Activated T-helper 17 cell treated with anti-CD3 and anti-CD28 coated beads, Interleukin-2, amount 50 U/mL, for 72 hours (primary cell): ENCODE data around the gene GRHPR. TPM values are rescaled to one million over a fixed set of nuclear protein-coding genes. Genes with fewer than 3 reads are reported as not detected.
"Not testable (repeated sequence)": the region's sequence is repeated elsewhere in the genome, so short reads cannot be mapped to it uniquely, and the experiment has no call there.

Source experiments
- ATAC-seq: fragments of 150-1000 bp; cut with Tn5 transposase; replicated peaks from 2 replicates; pipeline ENCODE4 v1.10.0; 2021; ENCODE audit warnings: mild to moderate bottlenecking, moderate library complexity
- H3K27ac Mint-ChIP-seq: one replicate; pipeline ENCODE4 v1.8.0; 2022; ENCODE audit warnings: mixed read lengths
- H3K27me3 Mint-ChIP-seq: one replicate; pipeline ENCODE4 v1.8.0; 2022; ENCODE audit warnings: mixed read lengths
- H3K36me3 Mint-ChIP-seq: one replicate; pipeline ENCODE4 v1.8.0; 2022; ENCODE audit warnings: low read depth, mild to moderate bottlenecking, mixed read lengths
- H3K4me1 Mint-ChIP-seq: one replicate; pipeline ENCODE4 v1.8.0; 2022; ENCODE audit warnings: mixed read lengths
- H3K4me3 Mint-ChIP-seq: one replicate; pipeline ENCODE4 v1.8.0; 2022; ENCODE audit warnings: mild to moderate bottlenecking, mixed read lengths
- H3K9me3 Mint-ChIP-seq: one replicate; pipeline ENCODE4 v1.8.0; 2022; ENCODE audit warnings: mixed read lengths
- total RNA-seq, 2 donors: library from RNA; stranded (reverse); gene quantifications; one replicate each; pipeline ENCODE4 v1.2.3, GENCODE V29; 2022

GRHPR gene
- total RNA-seq, 2 donors from 2014 or later: 46.4 to 47.0 TPM

- no peak overlapping the region for H3K4me3 Mint-ChIP-seq
- no peak overlapping the region for H3K27ac Mint-ChIP-seq
- no peaks in the 10 kb centered on the region for H3K9me3 Mint-ChIP-seq
- ATAC-seq: no peak
- H3K36me3 Mint-ChIP-seq: no peaks in the 10 kb centered on the region
- no peaks in the 10 kb centered on the region for H3K4me1 Mint-ChIP-seq
- peaks cover 3% of the 10 kb centered on the region for H3K27me3 Mint-ChIP-seq
Observed at GRCh38 chr9:37385286-37385685, 37.2 kb upstream of the GRHPR start.

DNA sequence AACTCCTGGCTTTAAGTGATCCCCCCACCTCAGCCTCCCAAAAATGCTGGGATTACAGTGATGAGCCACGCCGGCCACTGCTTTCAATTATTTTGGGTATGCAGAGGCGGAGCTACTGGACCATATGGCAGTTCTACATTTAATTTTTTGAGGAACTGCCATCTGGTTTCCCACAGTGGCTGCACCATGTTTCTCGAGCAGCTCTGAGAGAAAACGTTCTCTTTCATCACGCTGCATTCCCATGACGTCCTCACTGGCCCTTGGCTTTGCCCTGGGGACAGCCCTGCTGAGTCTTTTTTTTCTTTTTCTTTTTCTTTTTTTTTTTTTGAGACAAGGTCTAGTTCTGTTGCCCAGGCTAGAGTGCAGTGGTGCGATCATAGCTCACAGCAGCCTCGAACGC, 35.5 kb upstream of the GRHPR start:
- H3K27ac Mint-ChIP-seq: no peak overlapping the region
- H3K27me3 Mint-ChIP-seq: no peaks in the 10 kb centered on the region
- no peaks in the 10 kb centered on the region for H3K9me3 Mint-ChIP-seq
- ATAC-seq: no peak
- H3K4me1 Mint-ChIP-seq: no peaks in the 10 kb centered on the region
- no peaks in the 10 kb centered on the region for H3K36me3 Mint-ChIP-seq
- no peak overlapping the region for H3K4me3 Mint-ChIP-seq

GRCh38 chr9:37390759-37391158, 31.7 kb upstream of the GRHPR start:
- no peaks in the 10 kb centered on the region for H3K9me3 Mint-ChIP-seq
- no peak overlapping the region for H3K27ac Mint-ChIP-seq
- no peaks in the 10 kb centered on the region for H3K4me1 Mint-ChIP-seq
- no peak overlapping the region for H3K4me3 Mint-ChIP-seq
- ATAC-seq: peak; percentile 68
- H3K27me3 Mint-ChIP-seq: no peaks in the 10 kb centered on the region
- no peaks in the 10 kb centered on the region for H3K36me3 Mint-ChIP-seq

DNA sequence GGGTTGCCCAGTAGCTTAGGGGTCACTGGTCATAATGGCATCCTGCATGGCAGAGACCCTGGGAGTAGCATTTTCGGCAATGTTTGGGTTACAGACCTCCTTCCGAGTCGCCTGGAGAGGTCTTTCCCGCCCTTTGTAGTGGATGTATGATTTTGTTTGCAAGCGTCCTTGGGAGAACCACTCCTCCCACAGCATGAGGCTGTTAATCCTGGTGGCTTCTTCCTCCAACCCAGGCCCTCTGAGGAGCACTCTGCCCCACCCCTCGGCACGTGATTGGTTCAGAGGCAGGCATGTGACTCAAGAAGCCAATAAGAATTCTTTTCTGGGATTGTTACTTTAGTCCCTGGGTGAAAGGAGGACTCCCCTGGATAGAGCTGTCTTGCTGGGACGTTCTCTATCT, 30.2 kb upstream of the GRHPR start:
- Mint-ChIP-seq H3K4me3 (no peak overlapping the region), H3K36me3 (no peaks in the 10 kb centered on the region), H3K27me3 (no peaks in the 10 kb centered on the region), H3K9me3 (no peaks in the 10 kb centered on the region), H3K27ac (no peak overlapping the region), H3K4me1 (no peaks in the 10 kb centered on the region)
- ATAC-seq: no peak

- no peak overlapping the region for H3K27ac Mint-ChIP-seq
- H3K4me1 Mint-ChIP-seq: no peaks in the 10 kb centered on the region
- no peaks in the 10 kb centered on the region for H3K36me3 Mint-ChIP-seq
- no peak for ATAC-seq
- H3K4me3 Mint-ChIP-seq: no peak overlapping the region
- no peaks in the 10 kb centered on the region for H3K9me3 Mint-ChIP-seq
- H3K27me3 Mint-ChIP-seq: no peaks in the 10 kb centered on the region
Observed at GRCh38 chr9:37395229-37395628, 27.3 kb upstream of the GRHPR start.

- H3K4me3 Mint-ChIP-seq: no peak overlapping the region
- H3K36me3 Mint-ChIP-seq: no peaks in the 10 kb centered on the region
- no peak overlapping the region for H3K27ac Mint-ChIP-seq
- H3K27me3 Mint-ChIP-seq: no peaks in the 10 kb centered on the region
- H3K4me1 Mint-ChIP-seq: no peaks in the 10 kb centered on the region
- no peaks in the 10 kb centered on the region for H3K9me3 Mint-ChIP-seq
- ATAC-seq: no peak
Observed at GRCh38 chr9:37395663-37396062, 26.8 kb upstream of the GRHPR start.

- H3K9me3 Mint-ChIP-seq, H3K27me3 Mint-ChIP-seq, H3K4me1 Mint-ChIP-seq, H3K36me3 Mint-ChIP-seq, ATAC-seq, H3K27ac Mint-ChIP-seq, H3K4me3 Mint-ChIP-seq: not testable (repeated sequence)
Observed at GRCh38 chr9:37397948-37398347, 24.5 kb upstream of the GRHPR start.

DNA sequence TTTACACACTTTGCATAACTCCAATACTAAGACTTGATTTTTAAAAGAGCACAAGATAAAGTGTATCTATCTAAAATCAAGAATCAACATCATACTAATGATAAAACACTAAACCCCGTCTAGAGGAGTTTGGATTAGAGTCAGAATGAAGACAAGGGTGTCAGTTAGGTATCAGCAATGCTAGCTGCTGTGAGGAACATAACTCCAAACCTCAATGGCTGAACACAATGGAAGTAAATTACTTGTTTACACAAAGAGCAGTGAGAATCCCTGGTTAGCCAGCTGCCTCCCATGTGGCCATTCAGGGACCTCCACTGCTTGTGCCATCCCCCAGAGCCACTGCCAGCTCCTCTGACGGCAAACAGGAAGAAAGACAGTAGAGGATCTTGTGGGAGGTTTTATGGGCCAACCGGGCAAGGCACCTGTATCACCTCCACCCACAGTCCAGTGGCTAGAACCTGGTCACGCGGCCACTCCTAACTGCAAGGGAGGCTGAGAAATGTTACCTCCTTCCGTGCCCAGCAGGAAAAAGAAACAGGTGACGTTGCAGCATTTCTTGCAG, 24.0 kb upstream of the GRHPR start:
- Mint-ChIP-seq H3K4me3 (no peak overlapping the region), H3K9me3 (no peaks in the 10 kb centered on the region), H3K27ac (no peak overlapping the region), H3K36me3 (no peaks in the 10 kb centered on the region), H3K4me1 (peaks cover 3% of the 10 kb centered on the region), H3K27me3 (no peaks in the 10 kb centered on the region)
- no peak for ATAC-seq

- no peak for ATAC-seq
- H3K4me3 Mint-ChIP-seq: no peak overlapping the region
- H3K27ac Mint-ChIP-seq: no peak overlapping the region
- H3K36me3 Mint-ChIP-seq: no peaks in the 10 kb centered on the region
- H3K27me3 Mint-ChIP-seq: no peaks in the 10 kb centered on the region
- H3K4me1 Mint-ChIP-seq: peaks cover 3% of the 10 kb centered on the region
- no peaks in the 10 kb centered on the region for H3K9me3 Mint-ChIP-seq
Observed at GRCh38 chr9:37399336-37399735, 23.2 kb upstream of the GRHPR start.

GRCh38 chr9:37404590-37404989, 17.9 kb upstream of the GRHPR start:
- Mint-ChIP-seq H3K27me3 (peaks cover 5% of the 10 kb centered on the region), H3K36me3 (no peaks in the 10 kb centered on the region), H3K27ac (no peak overlapping the region), H3K4me3 (no peak overlapping the region), H3K9me3 (no peaks in the 10 kb centered on the region), H3K4me1 (peaks cover 11% of the 10 kb centered on the region)
- no peak for ATAC-seq

- no peaks in the 10 kb centered on the region for H3K9me3 Mint-ChIP-seq
- ATAC-seq: no peak
- H3K27me3 Mint-ChIP-seq: peaks cover 5% of the 10 kb centered on the region
- no peaks in the 10 kb centered on the region for H3K36me3 Mint-ChIP-seq
- no peak overlapping the region for H3K27ac Mint-ChIP-seq
- no peak overlapping the region for H3K4me3 Mint-ChIP-seq
- peaks cover 17% of the 10 kb centered on the region for H3K4me1 Mint-ChIP-seq
Observed at GRCh38 chr9:37405350-37405749, 17.1 kb upstream of the GRHPR start.

GRCh38 chr9:37405764-37406380, 16.6 kb upstream of the GRHPR start:
- Mint-ChIP-seq H3K36me3 (no peaks in the 10 kb centered on the region), H3K4me1 (peaks cover 19% of the 10 kb centered on the region), H3K27ac (no peak overlapping the region), H3K27me3 (peaks cover 5% of the 10 kb centered on the region), H3K4me3 (no peak overlapping the region), H3K9me3 (no peaks in the 10 kb centered on the region)
- ATAC-seq: no peak

DNA sequence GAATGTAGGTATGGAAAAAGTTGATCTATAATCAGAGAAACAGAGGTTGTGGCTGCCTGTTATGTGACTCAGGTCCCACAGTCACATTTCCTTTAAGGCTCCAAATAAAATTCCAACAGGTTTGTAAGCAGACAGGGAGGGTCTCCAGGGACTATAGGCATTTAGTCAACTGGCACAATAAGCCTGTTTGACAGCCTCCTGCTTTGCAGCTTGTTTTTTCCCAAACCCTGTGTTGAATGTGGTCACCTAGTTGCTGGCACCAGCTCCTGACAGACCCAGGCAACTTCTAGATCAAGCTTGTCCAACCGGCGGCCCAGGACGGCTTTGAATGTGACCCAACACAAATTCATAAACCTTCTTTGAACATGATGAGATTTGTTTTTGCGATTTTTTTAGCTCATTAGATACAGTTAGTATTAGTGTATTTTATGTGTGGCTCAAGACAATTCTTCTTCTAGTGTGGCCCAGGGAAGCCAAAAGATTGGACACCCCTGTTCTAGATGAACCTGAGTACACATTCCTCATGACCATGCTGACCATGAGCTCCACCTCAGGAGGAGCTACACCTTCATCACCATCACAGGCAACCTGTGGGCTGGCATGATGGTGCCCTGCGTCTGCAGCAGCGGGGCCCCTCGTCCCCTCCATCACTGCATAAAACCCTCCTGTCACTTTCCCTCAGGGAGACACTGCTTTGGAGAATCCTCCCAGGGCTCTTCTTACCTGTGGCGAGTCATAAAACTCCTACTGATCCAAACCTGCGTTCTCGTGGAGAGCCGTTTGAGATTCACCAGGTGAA, 15.7 kb upstream of the GRHPR start:
- no peaks in the 10 kb centered on the region for H3K36me3 Mint-ChIP-seq
- H3K4me1 Mint-ChIP-seq: peaks cover 24% of the 10 kb centered on the region
- H3K4me3 Mint-ChIP-seq: no peak overlapping the region
- H3K9me3 Mint-ChIP-seq: no peaks in the 10 kb centered on the region
- H3K27me3 Mint-ChIP-seq: peaks cover 5% of the 10 kb centered on the region
- no peak overlapping the region for H3K27ac Mint-ChIP-seq
- no peak for ATAC-seq

DNA sequence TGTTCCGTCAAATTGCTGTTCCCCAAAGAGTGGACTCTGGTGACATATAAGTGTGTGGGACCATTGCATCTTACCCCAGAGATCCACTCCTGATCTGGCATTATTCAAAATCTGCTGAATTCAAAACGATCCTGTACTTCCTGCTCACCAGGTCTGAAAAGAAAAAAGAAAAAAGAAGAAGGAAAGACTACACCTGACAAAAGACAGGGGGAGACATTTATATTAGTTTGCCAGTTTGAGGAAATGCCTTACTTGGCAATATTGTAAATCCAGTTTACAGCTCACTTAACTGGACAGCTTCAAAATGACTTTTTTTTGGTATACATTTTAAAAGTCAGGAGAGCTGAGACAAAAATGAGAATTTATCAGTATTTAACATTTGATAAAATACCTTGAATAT, 15.0 kb upstream of the GRHPR start:
- H3K4me3 Mint-ChIP-seq: no peak overlapping the region
- no peaks in the 10 kb centered on the region for H3K36me3 Mint-ChIP-seq
- H3K4me1 Mint-ChIP-seq: peaks cover 24% of the 10 kb centered on the region
- no peak overlapping the region for H3K27ac Mint-ChIP-seq
- peaks cover 5% of the 10 kb centered on the region for H3K27me3 Mint-ChIP-seq
- no peaks in the 10 kb centered on the region for H3K9me3 Mint-ChIP-seq
- ATAC-seq: no peak
